Posterior cingulate gyrus (tissue), 11 donors: ENCODE results near the gene TMEM41B.
"Not testable (repeated sequence)": the region's sequence is repeated elsewhere in the genome, so short reads cannot be mapped to it uniquely, and the experiment has no call there.

ENCODE experiments used
- DNase-seq, 10 donors: peaks; one replicate each; pipeline versions ENCODE4 v3.0.0 to v3.0.0-alpha.2; 2020 to 2021; ENCODE audit warnings: mixed read lengths in 3 of 10
- intact Hi-C: fragments of 100-400 bp; cut with DNase I; formaldehyde crosslinking; loops from one replicate; pipeline ENCODE4 v1.15.1; 2023

The TMEM41B gene

DNA sequence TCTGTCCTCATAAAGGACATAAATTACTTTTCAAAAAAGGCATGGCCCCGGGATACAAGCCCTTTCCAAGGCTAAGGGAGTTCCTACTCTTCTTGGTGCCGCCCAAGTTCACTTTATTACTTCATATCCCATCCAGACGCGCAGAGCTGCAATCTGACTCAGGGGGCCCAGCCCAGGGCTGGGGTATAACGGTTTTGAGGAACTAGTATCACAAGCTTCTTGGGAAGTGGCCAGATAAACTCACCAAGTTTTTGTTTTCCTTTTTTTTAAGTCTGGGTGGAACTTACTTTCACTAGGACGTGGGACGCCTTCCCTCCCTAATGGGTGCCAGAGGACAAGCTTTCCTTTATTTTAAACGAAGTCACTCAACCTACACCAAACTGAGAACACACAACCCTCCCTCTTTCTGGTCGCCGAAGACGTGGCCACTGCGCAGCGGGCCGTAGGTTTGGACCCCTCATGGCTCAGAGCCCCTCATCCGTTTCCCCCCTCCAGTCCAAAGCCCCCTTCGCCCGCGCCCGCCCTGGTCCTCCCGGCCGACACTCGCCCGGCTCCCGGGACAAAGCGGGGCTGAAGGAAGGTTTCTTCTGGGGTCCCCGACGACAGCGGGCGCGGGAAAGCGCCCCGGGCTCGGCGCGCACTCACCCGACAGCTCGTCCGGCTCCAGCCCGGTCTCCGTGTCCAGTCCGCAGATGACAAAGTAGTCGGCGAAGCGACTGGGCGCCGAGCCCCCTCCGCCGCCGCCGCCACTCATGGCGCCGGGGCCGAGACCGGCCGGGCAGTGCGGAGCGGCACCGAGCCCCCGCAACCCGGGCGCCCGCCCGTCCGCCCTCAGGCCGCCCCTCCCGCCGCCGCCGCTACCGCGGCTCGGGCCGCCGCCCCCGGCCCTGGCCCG is 49.8 kb downstream of the TMEM41B start:
- DNase-seq: peak in 7 of 10 donors; percentile 21 to 88 (median 28)
- intact Hi-C loops: loop anchor here (2.0 to 5.0 kb wide), 4 partner anchors 37 to 97 kb away; partner anchors contain the start of gene TMEM41B

DNA sequence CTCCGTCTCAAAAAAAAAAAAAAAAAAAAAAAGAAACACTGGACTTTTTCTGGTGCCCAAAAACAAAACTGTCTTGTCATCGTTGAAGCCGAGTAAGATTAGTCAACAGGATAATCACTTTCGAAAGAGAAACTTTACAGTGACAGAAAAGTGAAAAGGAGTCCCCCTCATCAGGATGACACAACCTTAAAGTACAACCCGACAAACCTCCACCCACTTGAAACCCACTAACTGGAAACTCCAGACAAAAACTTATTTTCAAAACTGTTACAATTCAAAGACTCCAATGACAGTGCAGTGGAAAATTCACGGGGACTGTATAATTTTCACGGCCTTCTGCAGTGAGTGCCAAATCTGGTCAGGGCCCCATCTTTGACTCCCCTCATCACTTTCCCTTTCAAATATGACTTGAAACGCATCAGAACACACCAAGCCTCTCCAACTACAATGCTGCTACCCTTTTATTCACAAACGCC is 50.5 kb downstream of the TMEM41B start:
- no peak for DNase-seq
- intact Hi-C loops: loop anchor here (2.0 to 5.0 kb wide), 4 partner anchors 37 to 97 kb away; partner anchors contain the start of gene TMEM41B

DNA sequence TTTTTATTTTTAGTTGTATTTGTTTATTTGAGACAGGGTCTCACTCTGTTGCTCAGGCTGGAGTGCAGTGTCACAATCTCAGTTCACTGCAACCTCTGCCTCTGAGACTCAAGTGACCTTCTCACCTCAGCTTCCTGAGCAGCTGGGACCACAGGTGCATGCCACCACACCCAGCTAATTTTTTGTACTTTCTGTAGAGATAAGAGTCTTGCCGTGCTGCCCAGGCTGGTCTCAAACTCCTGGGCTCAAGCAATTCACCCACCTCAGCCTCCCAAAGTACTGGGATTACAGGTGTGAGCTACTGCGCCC is 53.6 kb downstream of the TMEM41B start:
- DNase-seq: not testable (repeated sequence)
- intact Hi-C loops: loop anchor here (5.0 kb wide), 2 partner anchors 33 to 93 kb away; no protein-coding TSS in a partner anchor

DNA sequence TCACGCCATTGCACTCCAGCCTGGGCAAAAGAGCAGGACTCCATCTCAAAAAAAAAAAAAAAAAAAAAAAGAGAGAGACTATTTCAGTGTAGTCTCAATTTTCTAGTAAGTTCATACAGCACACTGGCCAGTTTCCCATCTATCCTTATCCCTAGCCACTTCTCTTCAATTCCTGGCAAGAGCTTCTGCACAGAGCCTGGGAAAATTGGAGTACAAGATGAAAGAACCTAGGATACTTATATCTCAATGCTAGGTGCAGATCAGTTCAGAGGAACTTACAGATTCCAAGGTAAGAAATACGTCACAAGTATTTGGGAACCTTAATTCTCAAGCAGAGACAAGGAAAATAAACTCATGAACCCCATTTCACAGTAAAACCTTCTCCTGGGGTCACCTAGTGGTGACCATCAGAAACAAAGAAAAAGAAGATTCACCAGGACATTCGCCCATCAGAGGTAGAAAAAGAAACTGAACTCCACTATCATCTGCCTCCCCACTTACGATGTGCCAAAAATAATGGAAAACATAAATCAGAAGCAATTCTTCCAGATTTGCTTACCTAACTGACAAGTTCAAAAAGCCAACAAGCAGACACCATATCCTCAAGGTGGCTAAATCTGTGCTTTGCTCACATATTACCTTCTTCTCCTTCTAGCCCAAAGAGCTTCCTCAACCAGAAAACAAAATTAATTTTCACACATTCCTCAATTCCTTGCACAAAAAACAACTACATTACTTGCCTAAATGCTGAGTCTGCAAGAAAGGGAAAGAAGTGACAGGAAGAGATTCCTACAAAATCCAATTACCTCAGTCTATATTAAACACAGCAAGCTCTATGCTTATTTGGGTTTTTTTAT is 54.2 kb downstream of the TMEM41B start:
- intact Hi-C loops: loop anchor here (5.0 kb wide), 2 partner anchors 33 to 93 kb away; no protein-coding TSS in a partner anchor
- no peak for DNase-seq

DNA sequence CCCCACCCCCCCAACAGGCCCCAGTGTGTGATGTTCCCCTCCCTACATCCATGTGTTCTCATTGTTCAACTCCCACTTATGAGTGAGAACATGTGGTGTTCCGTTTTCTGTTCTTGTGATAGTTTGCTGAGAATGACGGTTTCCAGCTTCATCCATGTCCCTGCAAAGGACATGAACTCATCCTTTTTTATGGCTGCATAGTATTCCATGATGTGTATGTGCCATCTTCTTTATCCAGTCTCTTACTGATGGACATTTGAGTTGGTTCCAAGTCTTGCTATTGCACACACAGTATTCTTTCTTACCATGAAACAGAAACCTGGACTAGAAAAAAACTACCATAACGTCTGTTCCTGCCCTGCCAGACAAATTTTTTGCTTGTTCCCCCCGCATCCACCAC is 56.1 kb downstream of the TMEM41B start:
- DNase-seq, intact Hi-C loops: not testable (repeated sequence)

DNA sequence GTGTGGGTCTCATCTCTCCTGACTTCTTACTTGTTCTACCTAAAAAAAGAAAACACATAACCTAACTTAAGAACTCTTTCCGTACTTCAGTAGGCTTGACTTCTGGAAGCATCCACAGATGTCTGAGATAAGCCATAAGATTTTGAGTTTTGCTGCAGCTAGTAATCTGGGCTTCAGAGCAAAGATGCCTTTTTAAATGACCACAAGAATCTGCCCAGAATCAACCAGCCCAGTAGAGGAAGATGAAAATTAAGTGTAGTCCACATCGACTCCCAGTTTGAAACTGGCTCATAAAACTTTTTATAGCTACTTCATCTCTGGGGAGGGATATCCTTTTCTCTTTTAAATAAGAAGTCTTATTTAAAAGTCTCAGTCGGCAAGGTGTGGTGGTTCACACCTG is 60.0 kb downstream of the TMEM41B start:
- no peak for DNase-seq
- intact Hi-C loops: no loop called here

DNA sequence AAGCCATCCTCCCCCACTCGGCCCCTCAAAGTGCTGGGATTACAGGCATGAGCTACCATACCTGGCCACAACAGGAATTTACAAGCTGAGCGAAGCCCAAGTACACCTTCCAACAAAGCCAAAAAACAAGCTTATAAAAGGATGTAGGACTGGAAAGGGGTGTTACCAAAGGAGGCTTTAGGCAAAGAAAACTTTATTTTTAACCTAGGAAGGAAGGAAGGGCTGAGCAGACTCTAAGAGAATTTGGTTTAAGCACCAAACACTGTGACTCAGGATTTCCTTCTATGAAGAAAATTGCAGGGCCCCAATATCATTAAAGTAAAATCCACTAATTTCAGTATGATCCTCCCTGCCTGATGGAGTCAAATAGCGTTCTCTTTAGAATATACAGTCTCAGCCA is 61.3 kb downstream of the TMEM41B start:
- no peak for DNase-seq
- intact Hi-C loops: no loop called here

DNA sequence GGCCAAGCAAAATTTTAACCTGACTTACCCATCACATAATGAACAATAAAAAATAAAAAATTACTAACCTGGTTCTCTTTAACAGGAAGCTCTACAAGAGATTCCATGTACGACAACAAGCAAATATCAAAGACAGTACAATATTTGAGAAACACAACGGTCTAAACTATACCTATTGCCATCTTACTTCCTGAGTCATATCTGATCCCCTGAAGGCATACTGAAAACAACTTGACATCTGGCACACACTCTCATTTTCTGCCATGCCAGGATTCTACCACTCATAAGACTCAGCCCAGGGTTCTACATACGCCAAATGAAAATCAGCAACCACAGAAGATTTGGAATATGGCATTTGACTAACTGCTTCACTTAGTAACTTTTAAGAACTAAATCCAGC is 63.1 kb downstream of the TMEM41B start:
- DNase-seq: no peak
- intact Hi-C loops: no loop called here

DNA sequence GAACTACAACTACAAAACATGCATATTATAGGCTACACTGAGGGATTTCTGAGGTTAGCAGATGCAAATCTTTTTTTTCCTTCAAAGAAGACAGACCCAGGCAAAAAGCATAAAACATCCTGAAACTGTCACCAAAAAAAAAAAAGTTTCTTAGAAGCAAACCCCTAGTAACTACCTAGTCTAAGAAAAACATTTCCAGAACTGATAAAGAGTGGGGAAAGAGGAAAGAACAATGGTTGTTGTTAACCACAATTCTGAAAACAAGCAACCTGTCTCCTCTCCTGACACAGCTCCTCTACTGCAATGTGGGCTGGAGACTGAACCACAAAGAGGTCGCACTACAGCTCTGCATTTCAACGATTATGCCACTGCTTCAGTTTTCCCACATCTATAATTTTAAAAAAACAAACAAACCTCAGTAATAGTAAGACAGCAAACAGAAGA is 64.2 kb downstream of the TMEM41B start:
- intact Hi-C loops: no loop called here
- DNase-seq: no peak

DNA sequence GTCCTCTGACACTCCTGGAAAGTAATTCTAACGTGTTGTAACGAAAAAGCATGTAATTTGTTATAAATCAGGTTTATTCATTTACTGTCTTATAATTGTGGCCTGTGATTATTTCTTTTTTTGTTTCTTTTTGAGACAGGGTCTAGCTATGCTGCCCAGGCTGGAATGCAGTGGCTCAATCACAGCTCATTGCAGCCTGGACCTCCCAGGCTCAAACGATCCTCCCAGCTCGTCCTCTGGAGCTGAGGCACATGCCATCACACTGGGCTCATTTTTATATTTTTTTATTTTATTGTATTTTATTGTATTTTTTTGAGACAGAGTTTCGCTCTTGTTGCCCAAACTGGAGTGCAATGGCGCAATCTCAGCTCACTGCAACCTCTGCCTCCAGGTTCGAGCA is 65.1 kb downstream of the TMEM41B start:
- intact Hi-C loops: no loop called here
- no peak for DNase-seq

DNA sequence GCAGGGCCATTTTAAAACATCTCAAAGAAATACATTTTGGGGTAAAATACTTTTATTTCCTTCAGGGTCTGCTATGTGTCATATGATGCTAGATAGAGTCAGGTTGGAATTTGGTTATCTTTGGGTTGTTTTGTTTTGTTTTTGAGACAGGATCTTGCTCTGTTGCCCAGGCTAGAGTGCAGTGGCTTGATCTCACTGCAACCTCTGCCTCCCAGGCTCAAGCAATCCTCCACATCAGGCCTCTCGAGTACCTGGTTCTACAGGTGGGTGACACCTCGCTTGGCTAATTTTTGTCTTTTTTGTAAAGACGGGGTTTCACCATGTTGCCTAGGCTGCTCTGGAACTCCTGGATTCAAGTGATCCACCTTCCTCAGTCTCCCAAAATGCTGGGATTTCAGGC is 66.5 kb downstream of the TMEM41B start:
- intact Hi-C loops: no loop called here
- DNase-seq: no peak

DNA sequence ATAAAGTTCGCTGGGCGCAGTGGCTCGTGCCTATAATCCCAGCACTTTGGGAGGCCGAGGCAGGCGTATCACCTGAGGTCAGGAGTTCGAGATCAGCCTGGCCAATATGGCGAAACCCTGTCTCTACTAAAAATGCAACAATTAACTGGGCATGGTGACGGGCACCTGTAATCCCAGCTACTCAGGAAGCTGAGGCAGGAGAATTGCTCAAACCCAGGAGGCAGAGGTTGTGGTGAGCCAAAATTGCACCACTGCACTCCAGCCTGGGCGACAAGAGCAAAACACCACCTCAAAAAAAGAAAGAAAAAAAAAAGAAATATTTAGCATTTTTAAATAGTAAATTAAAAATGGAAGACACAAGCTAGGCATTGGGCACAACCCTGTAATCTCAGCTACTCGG is 78.2 kb downstream of the TMEM41B start:
- intact Hi-C loops, DNase-seq: not testable (repeated sequence)

DNA sequence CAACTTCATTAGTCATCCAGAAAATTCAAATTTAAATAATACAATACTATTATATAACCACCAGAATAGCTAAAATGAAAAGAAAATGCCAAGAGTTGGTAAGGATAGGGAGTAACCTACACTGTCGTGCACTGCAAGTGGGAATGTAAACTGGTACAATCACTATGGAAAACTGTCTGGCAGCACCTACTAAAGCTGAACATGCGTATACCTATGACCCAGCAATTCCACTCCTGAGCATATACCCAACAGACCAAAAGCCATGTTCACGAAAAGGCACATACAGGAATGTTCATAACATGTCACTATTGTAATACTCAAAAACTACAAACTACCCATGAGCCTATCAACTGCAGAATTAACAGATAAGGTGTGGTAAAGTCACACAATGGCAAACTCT is 81.9 kb downstream of the TMEM41B start:
- intact Hi-C loops: no loop called here
- DNase-seq: no peak

DNA sequence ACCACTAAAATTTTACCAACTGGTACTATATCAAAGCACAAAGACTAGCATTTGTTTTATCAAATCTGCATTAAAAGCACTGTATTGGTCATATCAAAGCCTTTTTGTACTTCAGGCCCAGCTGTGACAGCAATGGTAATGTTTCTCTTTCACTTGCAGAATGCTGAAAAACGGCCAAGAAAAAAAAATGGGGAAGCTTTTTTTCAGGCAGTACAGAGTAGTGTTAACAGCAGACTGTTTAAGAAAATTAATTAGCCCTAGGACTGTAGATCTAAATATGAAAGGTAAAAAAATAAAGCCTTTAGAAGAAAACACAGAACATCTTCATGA is 82.6 kb downstream of the TMEM41B start:
- no peak for DNase-seq
- intact Hi-C loops: no loop called here
